ENCODE data around the gene SORCS2. TPM values are rescaled to one million over a fixed set of nuclear protein-coding genes. Genes with fewer than 3 reads are reported as not detected.

SORCS2 gene
- total and polyA plus RNA-seq, 2 of the 4 experiments (the other 2 are of a cell fraction) = 0.36 to 0.62 TPM

DNA sequence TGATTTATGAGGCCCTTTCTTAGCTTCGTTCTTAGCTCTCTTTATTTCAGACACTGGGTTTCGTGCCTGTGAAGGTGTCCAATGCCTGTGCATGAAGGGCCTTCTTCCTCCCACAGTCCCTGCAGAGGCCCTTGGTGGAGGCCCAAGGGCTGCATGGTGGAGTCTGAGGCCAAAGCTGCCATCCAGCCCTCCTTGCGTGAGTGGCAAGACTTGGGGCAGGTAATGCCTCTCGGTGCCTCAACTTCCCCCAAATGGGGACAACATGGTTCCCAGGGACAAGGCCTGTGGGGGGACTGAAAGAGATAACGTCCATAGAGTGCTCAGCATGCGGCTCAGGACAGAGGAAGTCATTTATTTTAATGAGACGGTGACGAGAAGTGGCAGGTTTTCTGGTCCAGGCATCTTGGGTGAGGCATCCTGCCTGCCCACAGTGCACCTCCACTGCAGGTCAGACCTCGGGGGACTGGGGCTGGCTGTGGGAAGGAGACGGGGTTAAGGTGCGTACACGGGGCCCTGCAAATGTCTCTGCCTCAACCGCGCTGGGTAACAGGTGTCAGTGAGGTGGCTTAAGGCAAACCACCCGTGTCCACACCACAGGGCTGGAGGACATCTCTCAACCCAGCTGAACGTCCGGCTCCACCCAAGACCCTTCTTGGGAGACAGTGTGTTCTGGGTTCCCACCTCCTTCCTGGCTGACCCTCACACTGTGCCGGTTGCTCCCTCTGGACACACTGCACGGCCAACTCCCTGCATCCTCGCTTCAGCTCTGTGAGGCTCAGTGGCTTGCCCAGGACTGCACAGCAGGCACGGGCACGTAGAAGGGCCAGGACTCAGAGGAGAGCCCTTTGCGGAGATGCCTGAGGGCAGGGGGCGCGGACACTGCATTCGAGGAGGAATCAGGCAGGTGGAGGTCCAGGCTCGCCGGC is 191.9 kb downstream of the SORCS2 start:
- H3K18ac ChIP-seq (ENCODE audit: low read depth, low read length) = no peak overlapping the region
- H2BK5ac ChIP-seq (ENCODE audit: low read depth, low read length, poor library complexity, severe bottlenecking) = no peak overlapping the region
- no peak overlapping the region for H3K14ac ChIP-seq (replicated peaks; ENCODE audit: low read depth, low read length)
- H3K9me3 ChIP-seq (ENCODE audit: control insufficient read depth, insufficient read depth, low read length) = no peaks in the 10 kb centered on the region
- no peak overlapping the region for H3K23ac ChIP-seq (ENCODE audit: low read depth, low read length)
- no peak for ATAC-seq (ENCODE audit: low read depth)
- no peaks in the 10 kb centered on the region for H3K9me1 ChIP-seq (ENCODE audit: insufficient read depth, low read length)
- H2BK120ac ChIP-seq (ENCODE audit: low read depth, low read length) = no peak overlapping the region
- H3K79me1 ChIP-seq (ENCODE audit: low read depth in 1 of 2, low read length in 2 of 2) = no peaks in the 10 kb centered on the region
- intact Hi-C loops (cut with micrococcal nuclease) = no loop called here
- H2BK15ac ChIP-seq (ENCODE audit: low read depth, low read length) = no peak overlapping the region
- TF ChIP-seq, protein P1, sequence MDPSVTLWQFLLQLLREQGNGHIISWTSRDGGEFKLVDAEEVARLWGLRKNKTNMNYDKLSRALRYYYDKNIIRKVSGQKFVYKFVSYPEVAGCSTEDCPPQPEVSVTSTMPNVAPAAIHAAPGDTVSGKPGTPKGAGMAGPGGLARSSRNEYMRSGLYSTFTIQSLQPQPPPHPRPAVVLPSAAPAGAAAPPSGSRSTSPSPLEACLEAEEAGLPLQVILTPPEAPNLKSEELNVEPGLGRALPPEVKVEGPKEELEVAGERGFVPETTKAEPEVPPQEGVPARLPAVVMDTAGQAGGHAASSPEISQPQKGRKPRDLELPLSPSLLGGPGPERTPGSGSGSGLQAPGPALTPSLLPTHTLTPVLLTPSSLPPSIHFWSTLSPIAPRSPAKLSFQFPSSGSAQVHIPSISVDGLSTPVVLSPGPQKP (IDR thresholded peaks at IDR 0.05; ENCODE audit: borderline replicate concordance, low read depth, low read length) = no peak
- TF ChIP-seq SMC3 (IDR thresholded peaks at IDR 0.05; ENCODE audit: low read depth, low read length) (no peak), RCOR1 (IDR thresholded peaks at IDR 0.05; ENCODE audit: insufficient replicate concordance, low read length) (no peak)
- POLR2A ChIA-PET (ENCODE audit: unreplicated experiment) = no interaction called here
- H2AFZ ChIP-seq (replicated peaks; ENCODE audit: low read length, poor library complexity) = no peak overlapping the region
- no peak overlapping the region for H3K4me2 ChIP-seq (ENCODE audit: low read depth, low read length)
- H3K56ac ChIP-seq (ENCODE audit: extremely low read depth, insufficient read depth, low read length) = no peak overlapping the region
- no peak overlapping the region for H4K5ac ChIP-seq (ENCODE audit: low read depth, low read length)
- peaks cover 24% of the 10 kb centered on the region for H3K27me3 ChIP-seq (ENCODE audit: control insufficient read depth, insufficient read depth, low read length)
- 73% methylated on average over 9 of the region's 28 CpGs; no CpG with 5 or more reads in 1 of the 2 experiments for WGBS, 2 experiments (ENCODE audit: extremely low coverage in 2 of 2, insufficient read length in 1 of 2)
- no TSS peak for BruUV-seq (replicated peaks)
- H2AK5ac ChIP-seq (ENCODE audit: low read depth, low read length) = no peak overlapping the region
- no peak overlapping the region for H3K4me3 ChIP-seq (ENCODE audit: insufficient read depth, low read depth, low read length)
- no peaks in the 10 kb centered on the region for H3K4me1 ChIP-seq (ENCODE audit: control insufficient read depth, insufficient read depth, low read length)
- dilution Hi-C loops (cut with HindIII; ENCODE audit: low sequenced_read_pairs, unreplicated experiment) = no loop called here
- H2AK9ac ChIP-seq (replicated peaks; ENCODE audit: low read depth, low read length, poor library complexity) = no peak overlapping the region
- CTCF ChIA-PET = no interaction called here
- H4K20me1 ChIP-seq (ENCODE audit: insufficient read depth, low read length) = no peaks in the 10 kb centered on the region; the same call in 1 of the 2 replicates
- H3K27ac ChIP-seq (ENCODE audit: insufficient read depth, low read length) = no peak overlapping the region
- no peak overlapping the region for H3K9ac ChIP-seq (ENCODE audit: low read depth, low read length)
- H3K4ac ChIP-seq (ENCODE audit: low read depth, low read length) = no peak overlapping the region
- no peak for DNase-seq
- no peak overlapping the region for H2BK20ac ChIP-seq (ENCODE audit: low read depth, low read length)
- in situ Hi-C loops (cut with MboI; ENCODE audit: low sequenced_read_pairs) = no loop called here
- no peak overlapping the region for H4K8ac ChIP-seq (ENCODE audit: low read depth in 2 of 2, low read length in 2 of 2)
- no peak overlapping the region for H4K91ac ChIP-seq (ENCODE audit: insufficient read depth, low read depth, low read length)
- no peaks in the 10 kb centered on the region for H3K36me3 ChIP-seq (ENCODE audit: control insufficient read depth, insufficient read depth, low read length)
